ENCODE results near the gene CD6.

DNA sequence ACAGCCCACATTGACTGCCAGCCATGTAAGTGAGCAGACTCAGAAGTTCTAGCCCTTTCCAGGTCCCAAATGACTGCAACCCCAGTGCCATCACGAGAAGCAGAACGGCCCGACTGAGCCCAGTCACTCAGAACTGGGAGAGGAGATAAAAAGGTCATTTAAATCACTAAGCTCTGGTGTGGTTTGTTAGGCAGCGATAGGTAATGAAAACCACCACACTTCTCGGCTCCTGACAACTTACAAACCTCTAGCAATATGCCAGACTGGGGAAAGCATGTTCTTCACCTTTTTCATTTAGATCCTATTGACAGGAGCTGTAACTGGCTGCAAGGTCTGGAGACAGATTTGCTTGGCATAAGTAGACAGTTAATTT lies 26.2 kb upstream of the CD6 start:
- TF ChIP-seq, protein P1, sequence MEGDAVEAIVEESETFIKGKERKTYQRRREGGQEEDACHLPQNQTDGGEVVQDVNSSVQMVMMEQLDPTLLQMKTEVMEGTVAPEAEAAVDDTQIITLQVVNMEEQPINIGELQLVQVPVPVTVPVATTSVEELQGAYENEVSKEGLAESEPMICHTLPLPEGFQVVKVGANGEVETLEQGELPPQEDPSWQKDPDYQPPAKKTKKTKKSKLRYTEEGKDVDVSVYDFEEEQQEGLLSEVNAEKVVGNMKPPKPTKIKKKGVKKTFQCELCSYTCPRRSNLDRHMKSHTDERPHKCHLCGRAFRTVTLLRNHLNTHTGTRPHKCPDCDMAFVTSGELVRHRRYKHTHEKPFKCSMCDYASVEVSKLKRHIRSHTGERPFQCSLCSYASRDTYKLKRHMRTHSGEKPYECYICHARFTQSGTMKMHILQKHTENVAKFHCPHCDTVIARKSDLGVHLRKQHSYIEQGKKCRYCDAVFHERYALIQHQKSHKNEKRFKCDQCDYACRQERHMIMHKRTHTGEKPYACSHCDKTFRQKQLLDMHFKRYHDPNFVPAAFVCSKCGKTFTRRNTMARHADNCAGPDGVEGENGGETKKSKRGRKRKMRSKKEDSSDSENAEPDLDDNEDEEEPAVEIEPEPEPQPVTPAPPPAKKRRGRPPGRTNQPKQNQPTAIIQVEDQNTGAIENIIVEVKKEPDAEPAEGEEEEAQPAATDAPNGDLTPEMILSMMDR (IDR thresholded peaks at IDR 0.05), result no peak
- TF ChIP-seq POLR2A (IDR thresholded peaks at IDR 0.05), result no peak
